HG03469 (cell line): Measurements from ENCODE around the gene CTNNA3.

Experiments
- ATAC-seq: cut with Tn5 transposase; IDR thresholded peaks from one replicate; pipeline ENCODE4 v1.9.1; 2021; ENCODE audit warnings: mild to moderate bottlenecking, moderate library complexity, moderate number of reproducible peaks; ENCODE audit not compliant: unreplicated experiment

CTNNA3 gene

GRCh38 chr10:67046507-67046906, 649.5 kb downstream of the CTNNA3 start:
- no peak for ATAC-seq

- ATAC-seq: no peak
Measured at GRCh38 chr10:67045404-67045803, 650.6 kb downstream of the CTNNA3 start.

GRCh38 chr10:67043041-67043440, 653.0 kb downstream of the CTNNA3 start:
- ATAC-seq: no peak

GRCh38 chr10:67036808-67037207, 659.2 kb downstream of the CTNNA3 start:
- ATAC-seq: no peak

- ATAC-seq: no peak
Measured at GRCh38 chr10:67033878-67034277, 662.1 kb downstream of the CTNNA3 start.

GRCh38 chr10:67022099-67022498, 673.9 kb downstream of the CTNNA3 start:
- ATAC-seq: no peak

GRCh38 chr10:67017218-67017617, 678.8 kb downstream of the CTNNA3 start:
- no peak for ATAC-seq

- no peak for ATAC-seq
Measured at GRCh38 chr10:67015225-67015624, 680.8 kb downstream of the CTNNA3 start.

- ATAC-seq: no peak
Measured at GRCh38 chr10:67011981-67012380, 684.0 kb downstream of the CTNNA3 start.

GRCh38 chr10:67011480-67011879, 684.5 kb downstream of the CTNNA3 start:
- no peak for ATAC-seq

GRCh38 chr10:67005981-67006380, 690.0 kb downstream of the CTNNA3 start:
- no peak for ATAC-seq

GRCh38 chr10:67004690-67005089, 691.3 kb downstream of the CTNNA3 start:
- ATAC-seq: no peak

GRCh38 chr10:66999762-67000545, 696.0 kb downstream of the CTNNA3 start:
- ATAC-seq: no peak

GRCh38 chr10:66996996-66997395, 699.0 kb downstream of the CTNNA3 start:
- no peak for ATAC-seq

GRCh38 chr10:66990143-66990830, 705.7 kb downstream of the CTNNA3 start:
- ATAC-seq: no peak

GRCh38 chr10:66983475-66983818, 712.5 kb downstream of the CTNNA3 start:
- ATAC-seq: no peak

GRCh38 chr10:66982792-66983474, 713.1 kb downstream of the CTNNA3 start:
- no peak for ATAC-seq

GRCh38 chr10:66982053-66982420, 714.0 kb downstream of the CTNNA3 start:
- no peak for ATAC-seq

GRCh38 chr10:66981361-66982052, 714.5 kb downstream of the CTNNA3 start:
- ATAC-seq: no peak

GRCh38 chr10:66980246-66980815, 715.7 kb downstream of the CTNNA3 start:
- ATAC-seq: no peak

- ATAC-seq: no peak
Measured at GRCh38 chr10:66964946-66965345, 731.0 kb downstream of the CTNNA3 start.
